ENCODE measurements around the gene CD22.

Gene CD22

DNA sequence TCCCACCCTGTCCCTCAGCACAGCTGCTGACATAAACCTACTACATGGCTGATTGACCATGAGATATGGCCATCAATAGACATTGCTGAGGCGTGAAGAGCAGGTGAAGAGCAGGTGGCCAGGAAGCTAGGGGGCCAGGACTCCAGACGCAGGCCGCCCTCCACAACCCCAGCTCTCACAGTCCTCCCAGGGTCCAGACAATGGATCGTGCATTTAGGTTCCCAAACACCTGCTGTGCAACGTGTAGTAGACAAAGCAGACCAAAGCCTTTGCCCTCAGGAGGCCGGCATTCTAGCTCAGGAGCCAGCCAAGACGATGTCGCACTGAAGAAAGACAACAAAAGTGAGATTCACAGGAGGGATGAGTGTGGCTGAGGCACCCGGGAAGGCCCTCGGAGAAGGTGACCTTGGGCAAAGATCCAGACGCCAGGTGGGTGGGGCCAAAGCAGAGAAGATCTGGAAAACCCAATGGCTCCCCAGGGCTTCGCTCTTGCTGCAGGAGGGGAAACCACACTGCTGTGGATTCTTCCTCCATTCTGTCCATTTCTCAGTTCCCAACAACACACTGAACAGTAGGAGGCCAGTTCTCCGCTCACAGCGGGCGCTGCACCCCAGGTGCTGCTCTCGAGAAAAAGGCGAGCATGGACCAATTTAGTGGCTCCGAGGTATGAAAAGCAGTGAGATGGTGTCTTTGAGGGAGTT, 20.1 kb downstream of the CD22 start:
- H3K79me2 ChIP-seq = no peaks in the 10 kb centered on the region
- H3K9ac ChIP-seq = no peak overlapping the region
- H3K4me2 ChIP-seq (ENCODE audit: low read length) = no peak overlapping the region
- no peaks in the 10 kb centered on the region for H3K9me3 ChIP-seq (ENCODE audit: control insufficient read depth, low read length)
- no peak overlapping the region for H3K27ac ChIP-seq
- H2AFZ ChIP-seq = no peak overlapping the region
- no peaks in the 10 kb centered on the region for H3K36me3 ChIP-seq (ENCODE audit: control insufficient read depth, insufficient read depth, low read length)
- no peaks in the 10 kb centered on the region for H3K27me3 ChIP-seq (ENCODE audit: control insufficient read depth, insufficient read depth, low read length)
- no peak overlapping the region for H3K4me3 ChIP-seq (ENCODE audit: low read depth, low read length)
- no peak for TF ChIP-seq CTCF (IDR thresholded peaks at IDR 0.05)
- peaks cover 31% of the 10 kb centered on the region for H3K4me1 ChIP-seq

- H3K4me3 ChIP-seq (ENCODE audit: low read depth, low read length) = no peak overlapping the region
- H3K27me3 ChIP-seq (ENCODE audit: control insufficient read depth, insufficient read depth, low read length) = no peaks in the 10 kb centered on the region
- H3K9me3 ChIP-seq (ENCODE audit: control insufficient read depth, low read length) = no peaks in the 10 kb centered on the region
- no peaks in the 10 kb centered on the region for H3K36me3 ChIP-seq (ENCODE audit: control insufficient read depth, insufficient read depth, low read length)
- TF ChIP-seq CTCF (IDR thresholded peaks at IDR 0.05) = no peak
- H3K9ac ChIP-seq = no peak overlapping the region
- H3K79me2 ChIP-seq = no peaks in the 10 kb centered on the region
- no peak overlapping the region for H2AFZ ChIP-seq
- peaks cover 31% of the 10 kb centered on the region for H3K4me1 ChIP-seq
- no peak overlapping the region for H3K4me2 ChIP-seq (ENCODE audit: low read length)
- no peak overlapping the region for H3K27ac ChIP-seq
Observed at GRCh38 chr19:35349614-35350521, 20.9 kb downstream of the CD22 start.

DNA sequence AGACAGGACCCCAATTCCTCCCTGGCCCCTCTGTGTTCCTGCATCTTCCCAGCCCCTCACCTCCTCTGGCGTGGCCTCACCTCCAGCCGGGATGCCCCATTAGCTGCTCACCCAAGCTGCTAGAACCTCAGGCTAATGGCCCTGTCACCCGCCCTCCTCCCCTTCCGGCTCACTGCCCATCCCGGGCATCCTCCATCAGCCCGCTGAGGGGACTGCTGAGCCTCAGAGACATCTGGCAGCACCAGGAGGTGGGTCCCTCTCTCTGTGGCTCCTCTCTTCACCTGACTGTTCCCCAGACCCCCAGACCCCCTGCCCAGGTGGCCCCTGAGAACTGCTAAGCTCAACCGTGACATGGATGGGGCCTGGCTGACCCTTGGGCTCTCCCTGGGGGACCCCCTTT, 21.6 kb downstream of the CD22 start:
- Histone ChIP-seq H3K9ac (no peak overlapping the region), H3K79me2 (no peaks in the 10 kb centered on the region), H3K4me2 (ENCODE audit: low read length) (no peak overlapping the region), H3K4me1 (peaks cover 31% of the 10 kb centered on the region), H3K27me3 (ENCODE audit: control insufficient read depth, insufficient read depth, low read length) (no peaks in the 10 kb centered on the region), H2AFZ (no peak overlapping the region), H3K36me3 (ENCODE audit: control insufficient read depth, insufficient read depth, low read length) (no peaks in the 10 kb centered on the region), H3K9me3 (ENCODE audit: control insufficient read depth, low read length) (no peaks in the 10 kb centered on the region), H3K27ac (no peak overlapping the region), H3K4me3 (ENCODE audit: low read depth, low read length) (no peak overlapping the region)
- no peak for TF ChIP-seq CTCF (IDR thresholded peaks at IDR 0.05)

- peaks cover 36% of the 10 kb centered on the region for H3K4me1 ChIP-seq
- H3K36me3 ChIP-seq (ENCODE audit: control insufficient read depth, insufficient read depth, low read length) = no peaks in the 10 kb centered on the region
- H3K4me3 ChIP-seq (ENCODE audit: low read depth, low read length) = no peak overlapping the region
- no peaks in the 10 kb centered on the region for H3K9me3 ChIP-seq (ENCODE audit: control insufficient read depth, low read length)
- no peak for TF ChIP-seq CTCF (IDR thresholded peaks at IDR 0.05)
- H3K9ac ChIP-seq = no peak overlapping the region
- H2AFZ ChIP-seq = no peak overlapping the region
- no peaks in the 10 kb centered on the region for H3K27me3 ChIP-seq (ENCODE audit: control insufficient read depth, insufficient read depth, low read length)
- no peak overlapping the region for H3K4me2 ChIP-seq (ENCODE audit: low read length)
- no peak overlapping the region for H3K27ac ChIP-seq
- no peaks in the 10 kb centered on the region for H3K79me2 ChIP-seq
Observed at GRCh38 chr19:35351411-35352176, 22.6 kb downstream of the CD22 start.
